Activated T-helper 2 cell treated with anti-CD3 and anti-CD28 coated beads, Interferon-gamma antibody, Interleukin-2, Interleukin-4, amounts not matched to agents 10 μg/mL and 5 μg/mL and 100 μg/mL, durations not matched to agents 14 hours and 24 hours and 36 hours (primary cell): ENCODE measurements around the gene OR11G2. TPM values are rescaled to one million over a fixed set of nuclear protein-coding genes. Genes with fewer than 3 reads are reported as not detected.
"Not testable (repeated sequence)": the region's sequence is repeated elsewhere in the genome, so short reads cannot be mapped to it uniquely, and the experiment has no call there.

Source experiments
- DNase-seq: peaks from one replicate; pipeline ENCODE4 v3.0.0; 2021; ENCODE audit warnings: low spot score
- H3K27ac Mint-ChIP-seq: one replicate; pipeline ENCODE4 v1.8.0; 2021; ENCODE audit warnings: mixed read lengths
- H3K27me3 Mint-ChIP-seq: one replicate; pipeline ENCODE4 v1.8.0; 2021; ENCODE audit warnings: low read depth, mixed read lengths
- H3K36me3 Mint-ChIP-seq: one replicate; pipeline ENCODE4 v1.8.0; 2021; ENCODE audit warnings: low read depth, mixed read lengths
- H3K4me1 Mint-ChIP-seq: one replicate; pipeline ENCODE4 v1.8.0; 2021; ENCODE audit warnings: low read depth, mixed read lengths
- H3K4me3 Mint-ChIP-seq: one replicate; pipeline ENCODE4 v1.8.0; 2021; ENCODE audit warnings: low read depth, mild to moderate bottlenecking, moderate library complexity, mixed read lengths
- H3K9me3 Mint-ChIP-seq: one replicate; pipeline ENCODE4 v1.8.0; 2021; ENCODE audit warnings: mixed read lengths
- intact Hi-C: fragments of 100-400 bp; cut with micrococcal nuclease; formaldehyde crosslinking; loops from one replicate; pipeline ENCODE4 v1.15.1; 2023
- total RNA-seq: library from RNA; stranded (reverse); gene quantifications from 2 replicates; pipeline ENCODE4 v1.2.3, GENCODE V29; 2022

The OR11G2 gene
- total RNA-seq, 1 donor from 2014 or later = not detected

- H3K4me1 Mint-ChIP-seq = no peaks in the 10 kb centered on the region
- no peaks in the 10 kb centered on the region for H3K36me3 Mint-ChIP-seq
- no peak overlapping the region for H3K27ac Mint-ChIP-seq
- H3K4me3 Mint-ChIP-seq = no peak overlapping the region
- intact Hi-C loops = no loop called here
- H3K9me3 Mint-ChIP-seq = no peaks in the 10 kb centered on the region
- no peak for DNase-seq
- peaks cover 2% of the 10 kb centered on the region for H3K27me3 Mint-ChIP-seq
Measured at GRCh38 chr14:20194101-20194500, 3.4 kb downstream of the OR11G2 start.

- H3K9me3 Mint-ChIP-seq, H3K27ac Mint-ChIP-seq, H3K4me1 Mint-ChIP-seq, intact Hi-C loops, DNase-seq, H3K36me3 Mint-ChIP-seq, H3K27me3 Mint-ChIP-seq, H3K4me3 Mint-ChIP-seq: not testable (repeated sequence)
Measured at GRCh38 chr14:20195170-20195569, 4.5 kb downstream of the OR11G2 start.

GRCh38 chr14:20195911-20196310, 5.2 kb downstream of the OR11G2 start:
- Mint-ChIP-seq H3K9me3 (no peaks in the 10 kb centered on the region), H3K36me3 (no peaks in the 10 kb centered on the region), H3K27ac (no peak overlapping the region), H3K27me3 (peaks cover 2% of the 10 kb centered on the region), H3K4me1 (no peaks in the 10 kb centered on the region), H3K4me3 (no peak overlapping the region)
- no peak for DNase-seq
- intact Hi-C loops = no loop called here

GRCh38 chr14:20197459-20197858, 6.8 kb downstream of the OR11G2 start:
- Mint-ChIP-seq H3K9me3 (no peaks in the 10 kb centered on the region), H3K4me1 (no peaks in the 10 kb centered on the region), H3K36me3 (no peaks in the 10 kb centered on the region), H3K4me3 (no peak overlapping the region), H3K27me3 (peaks cover 2% of the 10 kb centered on the region), H3K27ac (no peak overlapping the region)
- no peak for DNase-seq
- intact Hi-C loops = no loop called here

GRCh38 chr14:20198991-20199390, 8.3 kb downstream of the OR11G2 start:
- no peak overlapping the region for H3K4me3 Mint-ChIP-seq
- no peak overlapping the region for H3K27ac Mint-ChIP-seq
- H3K9me3 Mint-ChIP-seq = no peaks in the 10 kb centered on the region
- H3K4me1 Mint-ChIP-seq = no peaks in the 10 kb centered on the region
- peaks cover 2% of the 10 kb centered on the region for H3K27me3 Mint-ChIP-seq
- no peaks in the 10 kb centered on the region for H3K36me3 Mint-ChIP-seq
- DNase-seq = no peak
- intact Hi-C loops = no loop called here

- H3K27me3 Mint-ChIP-seq = no peaks in the 10 kb centered on the region
- no peak for DNase-seq
- intact Hi-C loops = no loop called here
- no peak overlapping the region for H3K4me3 Mint-ChIP-seq
- no peaks in the 10 kb centered on the region for H3K4me1 Mint-ChIP-seq
- no peaks in the 10 kb centered on the region for H3K36me3 Mint-ChIP-seq
- no peak overlapping the region for H3K27ac Mint-ChIP-seq
- no peaks in the 10 kb centered on the region for H3K9me3 Mint-ChIP-seq
Measured at GRCh38 chr14:20204721-20205120, 14.0 kb downstream of the OR11G2 start.

- Mint-ChIP-seq H3K36me3 (no peaks in the 10 kb centered on the region), H3K27ac (no peak overlapping the region), H3K4me1 (no peaks in the 10 kb centered on the region), H3K27me3 (no peaks in the 10 kb centered on the region), H3K9me3 (no peaks in the 10 kb centered on the region), H3K4me3 (no peak overlapping the region)
- intact Hi-C loops = no loop called here
- DNase-seq = no peak
Measured at GRCh38 chr14:20209595-20209994, 18.9 kb downstream of the OR11G2 start.

- DNase-seq, H3K27me3 Mint-ChIP-seq: not testable (repeated sequence)
Measured at GRCh38 chr14:20212406-20212805, 21.7 kb downstream of the OR11G2 start.

GRCh38 chr14:20215196-20215595, 24.5 kb downstream of the OR11G2 start:
- Mint-ChIP-seq H3K4me1 (no peaks in the 10 kb centered on the region), H3K27ac (no peak overlapping the region), H3K9me3 (no peaks in the 10 kb centered on the region), H3K4me3 (no peak overlapping the region), H3K36me3 (no peaks in the 10 kb centered on the region), H3K27me3 (no peaks in the 10 kb centered on the region)
- no peak for DNase-seq
- intact Hi-C loops = no loop called here

More at GRCh38 chr14:20212406-20212805, 21.7 kb downstream of the OR11G2 start:
- H3K27ac Mint-ChIP-seq, H3K4me1 Mint-ChIP-seq, H3K9me3 Mint-ChIP-seq, intact Hi-C loops, H3K4me3 Mint-ChIP-seq, H3K36me3 Mint-ChIP-seq: not testable (repeated sequence)

GRCh38 chr14:20219033-20219432, 28.3 kb downstream of the OR11G2 start:
- Mint-ChIP-seq H3K36me3 (no peaks in the 10 kb centered on the region), H3K27me3 (no peaks in the 10 kb centered on the region), H3K4me1 (no peaks in the 10 kb centered on the region), H3K9me3 (no peaks in the 10 kb centered on the region), H3K4me3 (no peak overlapping the region), H3K27ac (no peak overlapping the region)
- DNase-seq = no peak
- intact Hi-C loops = no loop called here

- no peaks in the 10 kb centered on the region for H3K9me3 Mint-ChIP-seq
- intact Hi-C loops = no loop called here
- H3K36me3 Mint-ChIP-seq = no peaks in the 10 kb centered on the region
- DNase-seq = no peak
- no peaks in the 10 kb centered on the region for H3K27me3 Mint-ChIP-seq
- H3K4me1 Mint-ChIP-seq = no peaks in the 10 kb centered on the region
- no peak within 1 kb of the TSS for H3K4me3 Mint-ChIP-seq
- H3K27ac Mint-ChIP-seq = no peak within 1 kb of the TSS
Measured at GRCh38 chr14:20223410-20223809, 32.7 kb downstream of the OR11G2 start, which contains the start of gene OR11H6. OR11H6 (plus strand) TSS chr14:20223710; CDS start chr14:20223710, 0 bp downstream.

GRCh38 chr14:20228681-20229080, 38.0 kb downstream of the OR11G2 start, which contains the start of gene OR11H7:
OR11H7 (plus strand) TSS chr14:20228981.
- Mint-ChIP-seq H3K27ac (no peak within 1 kb of the TSS), H3K36me3 (no peaks in the 10 kb centered on the region), H3K27me3 (no peaks in the 10 kb centered on the region), H3K9me3 (no peaks in the 10 kb centered on the region), H3K4me1 (no peaks in the 10 kb centered on the region), H3K4me3 (no peak within 1 kb of the TSS)
- DNase-seq = no peak
- intact Hi-C loops = no loop called here

GRCh38 chr14:20235415-20235814, 44.7 kb downstream of the OR11G2 start:
- H3K9me3 Mint-ChIP-seq, H3K4me1 Mint-ChIP-seq, H3K27me3 Mint-ChIP-seq, H3K27ac Mint-ChIP-seq, DNase-seq, intact Hi-C loops, H3K4me3 Mint-ChIP-seq, H3K36me3 Mint-ChIP-seq: not testable (repeated sequence)

GRCh38 chr14:20247646-20248246, 57.0 kb downstream of the OR11G2 start:
- H3K9me3 Mint-ChIP-seq = peaks cover 5% of the 10 kb centered on the region

More at GRCh38 chr14:20247646-20248246, 57.0 kb downstream of the OR11G2 start:
- Mint-ChIP-seq H3K4me3 (no peak overlapping the region), H3K36me3 (no peaks in the 10 kb centered on the region), H3K27ac (no peak overlapping the region), H3K4me1 (no peaks in the 10 kb centered on the region), H3K27me3 (no peaks in the 10 kb centered on the region)
- DNase-seq = no peak
- intact Hi-C loops = no loop called here
